Measurements from ENCODE around the gene TMEM266.
A peak's percentile ranks its signal among the peaks of the same experiment; 100 is the strongest.
"Not testable (repeated sequence)": the region's sequence is repeated elsewhere in the genome, so short reads cannot be mapped to it uniquely, and the experiment has no call there.

TMEM266 gene

DNA sequence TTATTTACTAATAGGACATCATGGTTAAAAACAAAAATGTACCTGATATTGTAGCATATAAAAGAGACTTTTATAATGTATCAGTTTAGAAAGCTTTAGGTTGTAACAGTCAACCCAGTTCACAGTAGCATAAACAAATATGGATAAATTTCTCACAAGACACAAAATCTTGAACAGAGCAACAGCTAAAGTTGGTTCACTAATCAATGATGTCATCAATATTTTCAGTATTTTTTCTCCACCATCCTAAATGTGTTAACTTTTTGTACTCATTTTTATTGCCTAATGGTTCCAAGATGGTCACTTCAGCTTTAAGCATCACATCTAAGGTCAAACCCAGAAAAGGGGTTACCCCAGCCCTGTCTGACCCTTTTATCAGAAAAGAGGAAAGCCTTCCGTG lies 26.3 kb upstream of the TMEM266 start:
- DNase-seq (ENCODE audit: insufficient read length, low spot score): no peak
- no peak for FAIRE-seq
- TF ChIP-seq, protein P1, sequence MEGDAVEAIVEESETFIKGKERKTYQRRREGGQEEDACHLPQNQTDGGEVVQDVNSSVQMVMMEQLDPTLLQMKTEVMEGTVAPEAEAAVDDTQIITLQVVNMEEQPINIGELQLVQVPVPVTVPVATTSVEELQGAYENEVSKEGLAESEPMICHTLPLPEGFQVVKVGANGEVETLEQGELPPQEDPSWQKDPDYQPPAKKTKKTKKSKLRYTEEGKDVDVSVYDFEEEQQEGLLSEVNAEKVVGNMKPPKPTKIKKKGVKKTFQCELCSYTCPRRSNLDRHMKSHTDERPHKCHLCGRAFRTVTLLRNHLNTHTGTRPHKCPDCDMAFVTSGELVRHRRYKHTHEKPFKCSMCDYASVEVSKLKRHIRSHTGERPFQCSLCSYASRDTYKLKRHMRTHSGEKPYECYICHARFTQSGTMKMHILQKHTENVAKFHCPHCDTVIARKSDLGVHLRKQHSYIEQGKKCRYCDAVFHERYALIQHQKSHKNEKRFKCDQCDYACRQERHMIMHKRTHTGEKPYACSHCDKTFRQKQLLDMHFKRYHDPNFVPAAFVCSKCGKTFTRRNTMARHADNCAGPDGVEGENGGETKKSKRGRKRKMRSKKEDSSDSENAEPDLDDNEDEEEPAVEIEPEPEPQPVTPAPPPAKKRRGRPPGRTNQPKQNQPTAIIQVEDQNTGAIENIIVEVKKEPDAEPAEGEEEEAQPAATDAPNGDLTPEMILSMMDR (IDR thresholded peaks at IDR 0.05; ENCODE audit: insufficient read depth, missing control alignments): no peak

DNA sequence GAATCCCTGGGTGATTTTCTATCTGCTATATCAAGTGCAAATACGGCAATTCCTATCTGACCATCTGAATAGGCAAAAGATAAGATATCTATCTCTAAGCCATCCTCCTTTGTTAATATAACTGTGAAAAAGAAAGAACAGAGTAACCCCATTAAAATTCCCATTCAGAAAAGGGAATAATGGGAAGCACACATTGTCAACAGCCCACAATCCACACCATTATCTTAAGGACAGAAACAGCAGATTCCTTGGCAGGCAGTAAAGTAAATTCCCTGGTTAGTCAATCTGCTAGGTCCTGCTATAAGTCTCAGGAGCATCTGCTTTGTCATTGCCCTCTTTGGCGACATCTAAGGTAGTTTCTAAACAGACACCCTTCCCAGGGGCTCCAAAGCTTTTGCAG lies 25.7 kb upstream of the TMEM266 start:
- TF ChIP-seq, protein P1 (IDR thresholded peaks at IDR 0.05; ENCODE audit: insufficient read depth, missing control alignments): no peak
- FAIRE-seq (no peak), DNase-seq (ENCODE audit: insufficient read length, low spot score) (no peak)

DNA sequence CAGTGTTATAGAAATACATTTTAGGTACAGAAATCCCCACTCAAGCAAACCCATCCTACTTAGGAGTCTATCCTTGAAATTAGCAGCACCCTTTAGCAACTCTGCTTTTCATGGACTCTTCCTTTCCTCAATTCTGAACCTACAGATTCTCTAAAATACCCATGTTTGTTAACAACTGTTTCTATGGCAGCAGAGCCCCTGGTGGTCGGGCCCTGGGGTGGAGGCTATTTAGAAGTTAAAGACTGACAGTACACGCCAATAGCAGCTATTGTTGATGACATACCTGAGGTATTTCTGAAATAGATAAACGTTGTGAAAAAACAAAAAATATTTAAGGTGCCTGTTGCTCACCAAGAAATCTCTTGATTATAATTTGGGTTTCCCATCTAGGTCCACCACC lies 24.2 kb upstream of the TMEM266 start:
- DNase-seq (ENCODE audit: insufficient read length, low spot score) (no peak), FAIRE-seq (no peak)
- TF ChIP-seq, protein P1 (IDR thresholded peaks at IDR 0.05; ENCODE audit: insufficient read depth, missing control alignments): no peak

DNA sequence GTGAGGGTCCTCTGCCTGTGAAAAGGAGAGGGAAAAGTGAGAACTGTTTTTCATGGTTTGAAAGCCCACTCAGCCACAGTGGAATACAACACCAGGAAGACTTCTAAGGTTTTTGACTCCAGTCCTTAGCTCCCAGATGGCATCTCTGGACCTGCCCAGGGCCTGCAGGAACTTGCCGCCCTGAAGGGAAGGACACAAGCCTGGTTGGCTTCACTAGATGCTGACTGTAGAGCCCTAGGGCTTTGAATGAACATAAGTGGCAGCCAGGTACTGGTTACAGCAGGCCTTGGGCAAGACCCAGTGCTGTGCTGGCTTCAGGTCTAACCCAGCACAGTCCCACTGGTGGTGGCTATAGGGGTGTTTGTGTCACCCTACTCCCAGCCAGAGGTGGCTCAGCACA lies 21.3 kb upstream of the TMEM266 start:
- no peak for FAIRE-seq

DNA sequence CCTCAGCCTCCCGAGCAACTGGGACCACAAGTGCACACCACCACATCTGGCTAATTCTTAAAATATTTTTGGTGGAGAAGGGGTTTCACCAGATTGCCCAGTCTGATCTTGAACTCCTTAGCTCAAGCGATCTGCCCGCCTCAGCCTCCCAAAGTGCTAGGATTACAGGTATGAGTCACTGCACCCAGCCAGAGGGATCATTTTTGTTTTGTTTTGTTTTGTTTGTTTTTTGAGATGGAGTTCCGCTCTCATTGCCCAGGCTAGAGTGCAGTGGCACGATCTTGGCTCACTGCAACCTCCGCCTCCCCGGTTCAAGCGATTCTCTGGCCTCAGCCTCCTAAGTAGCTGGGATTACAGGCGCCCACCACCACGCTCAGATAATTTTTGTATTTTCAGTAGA lies 5.6 kb upstream of the TMEM266 start:
- FAIRE-seq; DNase-seq (ENCODE audit: insufficient read length, low spot score): not testable (repeated sequence)

More for the DNA sequence above, 21.3 kb upstream of the TMEM266 start:
- TF ChIP-seq, protein P1 (IDR thresholded peaks at IDR 0.05; ENCODE audit: insufficient read depth, missing control alignments): no peak
- DNase-seq (ENCODE audit: insufficient read length, low spot score): no peak

DNA sequence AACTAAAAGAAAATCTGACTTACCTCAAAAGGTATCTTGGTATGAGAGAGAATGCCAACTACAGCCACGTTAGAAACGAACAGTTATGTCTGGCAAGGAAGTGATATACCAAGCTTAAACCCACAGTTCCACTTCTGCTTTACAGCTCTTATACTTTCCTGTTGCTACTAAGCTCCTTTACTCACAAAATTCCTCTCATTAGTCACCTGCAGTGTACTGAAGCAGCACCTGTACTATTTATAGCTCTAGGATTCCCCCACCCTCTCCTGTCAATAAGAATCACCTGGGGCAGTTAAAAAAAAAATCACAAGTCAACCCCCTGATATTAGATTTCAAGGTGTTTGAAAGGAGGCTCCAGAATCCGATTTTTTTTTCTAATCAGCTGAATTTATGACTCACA lies 2.9 kb upstream of the TMEM266 start:
- TF ChIP-seq, protein P1 (IDR thresholded peaks at IDR 0.05; ENCODE audit: insufficient read depth, missing control alignments): no peak
- DNase-seq (ENCODE audit: insufficient read length, low spot score) (no peak), FAIRE-seq (no peak)

DNA sequence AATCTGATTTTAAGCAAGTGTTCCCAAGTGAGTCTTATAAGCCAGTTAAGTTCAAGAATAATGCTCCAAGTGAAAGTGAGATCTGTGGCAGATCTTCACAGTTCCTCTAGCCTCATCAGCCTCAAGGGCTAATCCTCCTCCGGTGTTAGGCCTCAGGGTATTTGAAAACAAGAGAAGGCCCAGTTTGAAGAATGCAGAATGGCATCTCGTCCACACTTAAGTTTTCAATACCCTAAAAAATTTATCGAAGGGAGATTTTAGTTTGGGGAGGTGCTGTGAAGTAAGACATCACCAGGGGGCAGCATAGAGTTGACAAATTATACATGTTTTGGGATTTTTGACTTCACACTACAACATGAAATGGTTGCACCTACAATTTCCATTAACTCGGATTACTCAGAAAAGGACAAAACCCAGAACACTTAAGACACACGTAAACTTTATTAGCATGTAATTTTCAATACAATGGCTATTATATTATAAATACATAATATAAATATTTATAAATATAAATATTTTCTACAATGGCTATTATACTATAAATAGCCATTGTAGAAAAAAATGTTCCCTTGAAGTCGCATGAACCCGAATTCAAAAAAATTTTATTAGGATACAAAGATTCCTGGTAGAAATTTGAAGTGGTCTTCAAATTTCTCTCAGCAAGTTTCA lies 2.3 kb upstream of the TMEM266 start:
- FAIRE-seq (peak; percentile 75), DNase-seq (ENCODE audit: insufficient read length, low spot score) (no peak)
- TF ChIP-seq, protein P1 (IDR thresholded peaks at IDR 0.05; ENCODE audit: insufficient read depth, missing control alignments): peak; percentile 63

All from D721Med (cell line).